ENCODE results near the gene ELMO3. TPM values are rescaled to one million over a fixed set of nuclear protein-coding genes. Genes with fewer than 3 reads are reported as not detected.
A peak's percentile ranks its signal among the peaks of the same experiment; 100 is the strongest.

Gene ELMO3
- total and polyA plus RNA-seq, 2 donors (not counting 1 experiment from before 2014, with no cell fraction given), result 0.33 to 0.36 TPM

- H3K27ac ChIP-seq (ENCODE audit: insufficient read depth, low read length), result no peak overlapping the region
- peaks cover 2% of the 10 kb centered on the region for H3K27me3 ChIP-seq (ENCODE audit: control insufficient read depth, insufficient read depth, low read length)
- H3K4me3 ChIP-seq (replicated peaks in 1 of 4; ENCODE audit: control extremely low read depth in 1 of 4, insufficient read depth in 1 of 4, low read depth in 3 of 4, low read length in 4 of 4), result peak overlapping the region; percentile 19 to 47 (median 22)
- H3K9me3 ChIP-seq (ENCODE audit: control insufficient read depth, insufficient read depth, low read depth, low read length), result no peaks in the 10 kb centered on the region
- peaks cover 8% of the 10 kb centered on the region for H3K4me1 ChIP-seq (ENCODE audit: control insufficient read depth, extremely low read depth, insufficient read depth, low read length)
- H3K4me2 ChIP-seq (ENCODE audit: extremely low read depth, insufficient read depth, low read length), result peak overlapping the region; percentile 93
- no peaks in the 10 kb centered on the region for H4K20me1 ChIP-seq (ENCODE audit: control insufficient read depth, extremely low read depth, insufficient read depth, low read length)
- peak; percentile 49 to 56 for DNase-seq (ENCODE audit: low read depth in 2 of 2)
- H3K36me3 ChIP-seq (ENCODE audit: control insufficient read depth, insufficient read depth, low read length), result peaks cover 3% of the 10 kb centered on the region
- no peaks in the 10 kb centered on the region for H3K79me2 ChIP-seq (ENCODE audit: control insufficient read depth, insufficient read depth, low read length)
- TF ChIP-seq EZH2 (IDR thresholded peaks at IDR 0.05; ENCODE audit: low read length, missing control alignments) (peak; percentile 10), CTCF (conservative IDR thresholded peaks at IDR 0.05 in 1 of 2, IDR thresholded peaks at IDR 0.05 in 1 of 2; ENCODE audit: low read depth in 1 of 2, low read length in 2 of 2) (no peak)
- H3K9ac ChIP-seq (ENCODE audit: insufficient read depth, low read length), result no peak overlapping the region
- peak overlapping the region; percentile 49 for H2AFZ ChIP-seq (ENCODE audit: low read length)
Measured at GRCh38 chr16:67163164-67163998, 35.5 kb upstream of the ELMO3 start.

- no peaks in the 10 kb centered on the region for H3K79me2 ChIP-seq (ENCODE audit: control insufficient read depth, insufficient read depth, low read length)
- no peaks in the 10 kb centered on the region for H4K20me1 ChIP-seq (ENCODE audit: control insufficient read depth, extremely low read depth, insufficient read depth, low read length)
- H3K27ac ChIP-seq (ENCODE audit: insufficient read depth, low read length), result no peak overlapping the region
- no peaks in the 10 kb centered on the region for H3K9me3 ChIP-seq (ENCODE audit: control insufficient read depth, insufficient read depth, low read depth, low read length)
- peak overlapping the region; percentile 93 for H3K4me2 ChIP-seq (ENCODE audit: extremely low read depth, insufficient read depth, low read length)
- H3K4me1 ChIP-seq (ENCODE audit: control insufficient read depth, extremely low read depth, insufficient read depth, low read length), result peaks cover 8% of the 10 kb centered on the region
- H2AFZ ChIP-seq (ENCODE audit: low read length), result no peak overlapping the region
- H3K36me3 ChIP-seq (ENCODE audit: control insufficient read depth, insufficient read depth, low read length), result peaks cover 3% of the 10 kb centered on the region
- no peak overlapping the region for H3K9ac ChIP-seq (ENCODE audit: insufficient read depth, low read length)
- peak in 1 of 2 donors; percentile 57 for DNase-seq (ENCODE audit: low read depth in 2 of 2)
- peaks cover 2% of the 10 kb centered on the region for H3K27me3 ChIP-seq (ENCODE audit: control insufficient read depth, insufficient read depth, low read length)
- TF ChIP-seq EZH2 (IDR thresholded peaks at IDR 0.05; ENCODE audit: low read length, missing control alignments) (no peak), CTCF (conservative IDR thresholded peaks at IDR 0.05 in 1 of 2, IDR thresholded peaks at IDR 0.05 in 1 of 2; ENCODE audit: low read depth in 1 of 2, low read length in 2 of 2) (no peak)
- peak overlapping the region; percentile 19 to 47 (median 22) for H3K4me3 ChIP-seq (replicated peaks in 1 of 4; ENCODE audit: control extremely low read depth in 1 of 4, insufficient read depth in 1 of 4, low read depth in 3 of 4, low read length in 4 of 4)
Measured at GRCh38 chr16:67163999-67164558, 34.9 kb upstream of the ELMO3 start.

GRCh38 chr16:67164599-67165061 lies 34.3 kb upstream of the ELMO3 start, which contains the start of gene HSF4:
HSF4 (plus strand) TSS chr16:67164745; CDS start chr16:67164812, 67 bp downstream.
- Histone ChIP-seq H3K36me3 (ENCODE audit: control insufficient read depth, insufficient read depth, low read length) (peaks cover 3% of the 10 kb centered on the region), H2AFZ (ENCODE audit: low read length) (no peak within 1 kb of the TSS), H3K4me2 (ENCODE audit: extremely low read depth, insufficient read depth, low read length) (peak within 1 kb of the TSS; percentile 93), H3K9me3 (ENCODE audit: control insufficient read depth, insufficient read depth, low read depth, low read length) (no peaks in the 10 kb centered on the region), H3K9ac (ENCODE audit: insufficient read depth, low read length) (no peak within 1 kb of the TSS), H4K20me1 (ENCODE audit: control insufficient read depth, extremely low read depth, insufficient read depth, low read length) (no peaks in the 10 kb centered on the region), H3K79me2 (ENCODE audit: control insufficient read depth, insufficient read depth, low read length) (no peaks in the 10 kb centered on the region), H3K4me3 (replicated peaks in 1 of 4; ENCODE audit: control extremely low read depth in 1 of 4, insufficient read depth in 1 of 4, low read depth in 3 of 4, low read length in 4 of 4) (peak within 1 kb of the TSS; percentile 19 to 48 (median 22)), H3K27me3 (ENCODE audit: control insufficient read depth, insufficient read depth, low read length) (peaks cover 2% of the 10 kb centered on the region), H3K4me1 (ENCODE audit: control insufficient read depth, extremely low read depth, insufficient read depth, low read length) (peaks cover 9% of the 10 kb centered on the region), H3K27ac (ENCODE audit: insufficient read depth, low read length) (no peak within 1 kb of the TSS)
- DNase-seq (ENCODE audit: low read depth in 2 of 2), result peak in 1 of 2 donors; percentile 44
- TF ChIP-seq CTCF (conservative IDR thresholded peaks at IDR 0.05 in 1 of 2, IDR thresholded peaks at IDR 0.05 in 1 of 2; ENCODE audit: low read depth in 1 of 2, low read length in 2 of 2) (no peak), EZH2 (IDR thresholded peaks at IDR 0.05; ENCODE audit: low read length, missing control alignments) (no peak)

Data from fibroblast of lung (primary cell).